Glutamatergic neuron (in vitro differentiated cells): Measurements from ENCODE around the gene DYNLT2B. TPM values are rescaled to one million over a fixed set of nuclear protein-coding genes. Genes with fewer than 3 reads are reported as not detected.

Experiments used
- DNase-seq: peaks from one replicate; pipeline ENCODE4 v3.0.0; 2022
- H3K27ac Mint-ChIP-seq: one replicate; pipeline ENCODE4 v1.8.0; 2020; ENCODE audit warnings: mild to moderate bottlenecking, mixed read lengths, inconsistent platforms; ENCODE audit not compliant: unreplicated experiment
- H3K27me3 Mint-ChIP-seq: one replicate; pipeline ENCODE4 v1.8.0; 2020; ENCODE audit warnings: mild to moderate bottlenecking, moderate library complexity, mixed read lengths, inconsistent platforms; ENCODE audit not compliant: unreplicated experiment
- H3K36me3 Mint-ChIP-seq: one replicate; pipeline ENCODE4 v1.8.0; 2020; ENCODE audit warnings: mild to moderate bottlenecking, mixed read lengths, inconsistent platforms; ENCODE audit not compliant: unreplicated experiment
- H3K4me1 Mint-ChIP-seq: one replicate; pipeline ENCODE4 v1.8.0; 2020; ENCODE audit warnings: mild to moderate bottlenecking, low read depth, mixed read lengths, inconsistent platforms; ENCODE audit not compliant: unreplicated experiment
- H3K4me3 Mint-ChIP-seq: one replicate; pipeline ENCODE4 v1.8.0; 2020; ENCODE audit warnings: mild to moderate bottlenecking, mixed read lengths, inconsistent platforms; ENCODE audit not compliant: unreplicated experiment
- H3K9me3 Mint-ChIP-seq: one replicate; pipeline ENCODE4 v1.8.0; 2020; ENCODE audit warnings: mild to moderate bottlenecking, moderate library complexity, mixed read lengths, inconsistent platforms; ENCODE audit not compliant: unreplicated experiment
- total RNA-seq: library from RNA; stranded (reverse); fragmentation: NEBNext Ultra II Directional; extraction: Animal tissue kit (Norgen Biotek cat#: 25700); gene quantifications from one replicate; pipeline ENCODE4 v1.2.1, GENCODE V29; 2021; ENCODE audit not compliant: unreplicated experiment
- TF ChIP-seq, protein P1 (sequence below): fragments of 200-600 bp; sonication (generic); IDR thresholded peaks from one replicate; pipeline ENCODE4 v1.5.0; 2021; ENCODE audit not compliant: partially characterized antibody, unreplicated experiment

The DYNLT2B gene
- total RNA-seq, 1 donor from 2014 or later, result 14.8 TPM

DNA sequence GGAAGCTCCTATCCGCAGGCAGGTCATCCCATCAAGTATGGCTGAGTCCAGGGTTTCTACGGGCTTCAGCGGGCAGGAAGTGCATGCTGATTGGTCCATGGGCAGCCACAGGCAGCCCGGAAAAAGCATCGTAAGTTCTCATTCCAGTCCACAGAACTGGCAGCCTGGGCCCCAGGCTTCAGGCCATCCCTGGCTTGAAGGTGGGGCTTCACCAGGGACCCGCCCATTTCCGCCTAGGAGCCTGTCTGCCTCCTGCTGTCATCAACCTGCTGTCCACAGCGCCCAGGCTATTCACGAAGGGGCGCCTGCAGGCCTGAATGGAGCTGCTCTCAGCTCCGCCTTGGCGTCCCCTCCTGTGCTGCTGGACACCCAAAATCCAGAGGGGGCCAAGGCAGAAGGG is 44.4 kb downstream of the DYNLT2B start:
- peaks cover 5% of the 10 kb centered on the region for H3K9me3 Mint-ChIP-seq
- peaks cover 2% of the 10 kb centered on the region for H3K27me3 Mint-ChIP-seq
- DNase-seq, result no peak
- no peak overlapping the region for H3K27ac Mint-ChIP-seq
- H3K4me3 Mint-ChIP-seq, result no peak overlapping the region
- peaks cover 15% of the 10 kb centered on the region for H3K36me3 Mint-ChIP-seq
- no peaks in the 10 kb centered on the region for H3K4me1 Mint-ChIP-seq
- TF ChIP-seq, protein P1, sequence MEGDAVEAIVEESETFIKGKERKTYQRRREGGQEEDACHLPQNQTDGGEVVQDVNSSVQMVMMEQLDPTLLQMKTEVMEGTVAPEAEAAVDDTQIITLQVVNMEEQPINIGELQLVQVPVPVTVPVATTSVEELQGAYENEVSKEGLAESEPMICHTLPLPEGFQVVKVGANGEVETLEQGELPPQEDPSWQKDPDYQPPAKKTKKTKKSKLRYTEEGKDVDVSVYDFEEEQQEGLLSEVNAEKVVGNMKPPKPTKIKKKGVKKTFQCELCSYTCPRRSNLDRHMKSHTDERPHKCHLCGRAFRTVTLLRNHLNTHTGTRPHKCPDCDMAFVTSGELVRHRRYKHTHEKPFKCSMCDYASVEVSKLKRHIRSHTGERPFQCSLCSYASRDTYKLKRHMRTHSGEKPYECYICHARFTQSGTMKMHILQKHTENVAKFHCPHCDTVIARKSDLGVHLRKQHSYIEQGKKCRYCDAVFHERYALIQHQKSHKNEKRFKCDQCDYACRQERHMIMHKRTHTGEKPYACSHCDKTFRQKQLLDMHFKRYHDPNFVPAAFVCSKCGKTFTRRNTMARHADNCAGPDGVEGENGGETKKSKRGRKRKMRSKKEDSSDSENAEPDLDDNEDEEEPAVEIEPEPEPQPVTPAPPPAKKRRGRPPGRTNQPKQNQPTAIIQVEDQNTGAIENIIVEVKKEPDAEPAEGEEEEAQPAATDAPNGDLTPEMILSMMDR, result no peak

DNA sequence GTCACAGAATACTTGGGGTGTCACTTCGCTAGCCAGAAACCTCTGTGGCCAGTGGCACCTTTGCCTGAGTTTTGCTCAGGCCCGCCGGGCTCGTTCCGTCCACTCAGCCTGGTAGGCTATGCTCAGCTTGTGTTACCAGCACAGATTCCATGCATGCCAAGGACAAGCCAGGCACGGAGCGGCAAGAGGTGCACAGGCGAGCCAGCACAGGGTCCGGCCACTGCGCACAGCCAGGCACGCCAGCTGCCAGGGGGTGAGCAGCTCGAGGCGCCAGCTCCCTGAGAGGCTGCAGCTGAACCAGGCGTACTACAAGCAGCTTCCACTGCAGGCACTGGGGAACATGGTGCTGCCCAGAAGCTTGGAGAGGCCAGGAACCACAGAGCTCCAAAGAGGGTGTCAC is 45.2 kb downstream of the DYNLT2B start:
- no peak for DNase-seq
- Mint-ChIP-seq H3K4me1 (no peaks in the 10 kb centered on the region), H3K9me3 (peaks cover 5% of the 10 kb centered on the region), H3K36me3 (peaks cover 15% of the 10 kb centered on the region), H3K27ac (no peak overlapping the region), H3K4me3 (no peak overlapping the region), H3K27me3 (peaks cover 2% of the 10 kb centered on the region)
- TF ChIP-seq, protein P1, result no peak

DNA sequence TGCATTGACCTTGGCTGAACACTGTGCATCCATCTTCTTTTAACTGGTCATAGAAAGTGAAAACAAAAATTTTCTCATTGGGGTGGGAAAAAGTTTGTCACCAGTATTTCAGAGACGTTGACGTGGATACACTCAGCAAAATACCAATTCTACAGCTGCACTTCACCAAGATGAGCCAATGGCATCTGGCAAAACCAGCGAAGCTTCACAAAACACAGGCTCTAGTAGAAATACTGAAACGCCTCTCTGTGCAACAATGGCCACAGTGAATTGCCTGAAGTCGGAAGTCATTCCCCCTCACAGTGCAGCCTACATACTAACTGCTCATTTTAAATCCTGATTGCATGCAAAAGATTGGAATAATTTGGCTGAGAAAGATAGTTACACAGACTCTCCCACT is 47.5 kb downstream of the DYNLT2B start:
- H3K27ac Mint-ChIP-seq, result no peak overlapping the region
- peaks cover 2% of the 10 kb centered on the region for H3K27me3 Mint-ChIP-seq
- H3K9me3 Mint-ChIP-seq, result peaks cover 5% of the 10 kb centered on the region
- TF ChIP-seq, protein P1, result no peak
- no peak overlapping the region for H3K4me3 Mint-ChIP-seq
- no peaks in the 10 kb centered on the region for H3K4me1 Mint-ChIP-seq
- H3K36me3 Mint-ChIP-seq, result peaks cover 15% of the 10 kb centered on the region
- DNase-seq, result no peak

DNA sequence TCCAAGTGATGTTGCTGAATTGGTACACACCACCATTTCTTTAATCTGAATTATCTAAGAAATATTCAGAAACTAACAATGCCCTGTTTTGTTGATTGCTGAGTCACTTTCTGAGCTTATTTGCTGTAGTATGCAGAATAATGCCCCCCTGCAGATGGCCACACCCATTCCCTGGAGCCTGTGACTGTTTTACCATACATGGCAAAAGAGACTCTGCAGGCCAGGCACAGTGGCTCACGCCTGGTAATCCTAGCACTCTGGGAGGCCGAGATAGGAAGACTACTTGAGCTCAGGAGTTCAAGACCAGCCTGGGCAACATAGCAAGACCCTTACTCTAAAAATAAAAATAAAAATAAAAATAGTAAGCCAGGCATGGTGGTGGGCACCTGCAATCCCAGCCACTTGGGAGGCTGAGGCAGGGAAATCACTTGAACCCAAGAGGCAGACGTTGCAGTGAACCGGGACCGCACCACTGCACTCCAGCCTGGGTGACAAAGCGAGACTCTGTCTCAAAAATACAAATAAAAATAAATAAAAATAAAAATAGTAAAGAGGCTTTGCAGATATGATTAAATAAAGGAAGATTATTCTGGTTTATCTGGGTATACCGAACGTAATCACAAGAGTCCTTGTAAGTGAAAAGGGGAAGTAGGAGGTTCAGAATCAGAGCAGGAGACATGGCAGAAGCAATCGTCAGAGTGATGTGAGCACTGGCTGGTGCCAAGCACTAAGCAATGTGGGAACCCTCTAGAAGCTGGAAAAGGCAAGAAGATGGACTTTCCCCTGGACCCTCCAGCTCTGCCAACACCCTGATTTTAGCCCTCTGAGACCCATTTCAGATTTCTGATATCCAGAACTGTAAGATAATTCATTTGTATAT is 49.5 kb downstream of the DYNLT2B start:
- Mint-ChIP-seq H3K9me3 (peaks cover 2% of the 10 kb centered on the region), H3K4me1 (no peaks in the 10 kb centered on the region), H3K36me3 (peaks cover 4% of the 10 kb centered on the region), H3K4me3 (no peak overlapping the region), H3K27me3 (no peaks in the 10 kb centered on the region), H3K27ac (no peak overlapping the region)
- TF ChIP-seq, protein P1, result no peak
- DNase-seq, result no peak

DNA sequence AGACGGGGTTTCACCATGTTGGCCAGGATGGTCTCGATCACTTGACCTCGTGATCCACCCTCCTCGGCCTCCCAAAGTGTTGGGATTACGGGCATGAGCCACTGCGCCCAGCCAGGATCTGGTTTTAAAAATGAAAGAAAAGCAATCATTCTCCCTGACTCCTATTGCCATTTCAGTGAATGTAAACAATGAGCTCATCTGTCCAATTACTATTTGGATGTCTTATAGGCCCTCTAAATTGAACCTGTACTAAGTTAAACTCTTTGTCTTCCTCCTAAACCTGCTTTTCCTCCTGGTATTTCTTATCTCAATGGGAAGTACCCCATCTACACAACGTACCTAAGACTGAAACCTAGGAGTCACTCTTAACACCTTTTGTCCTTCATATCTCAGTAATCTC is 54.2 kb downstream of the DYNLT2B start:
- H3K9me3 Mint-ChIP-seq, result peaks cover 2% of the 10 kb centered on the region
- no peaks in the 10 kb centered on the region for H3K4me1 Mint-ChIP-seq
- H3K36me3 Mint-ChIP-seq, result no peaks in the 10 kb centered on the region
- no peak overlapping the region for H3K4me3 Mint-ChIP-seq
- no peaks in the 10 kb centered on the region for H3K27me3 Mint-ChIP-seq
- DNase-seq, result no peak
- H3K27ac Mint-ChIP-seq, result no peak overlapping the region
- TF ChIP-seq, protein P1, result no peak
